Mucosa of rectum (tissue), 2 donors: ENCODE data around the gene ZNF345.

Experiments
- H3K27ac ChIP-seq, 2 donors: one replicate each; pipeline ENCODE4 v1.7.0; 2013; ENCODE audit warnings: inconsistent platforms in 2 of 2, low read depth in 2 of 2, low read length in 2 of 2
- H3K27me3 ChIP-seq, 2 donors: one replicate each; pipeline ENCODE4 v1.7.0; 2013; ENCODE audit warnings: low read length in 2 of 2; ENCODE audit not compliant: control insufficient read depth in 2 of 2, insufficient read depth in 2 of 2
- H3K36me3 ChIP-seq, 2 donors: one replicate each; pipeline ENCODE4 v1.7.0; 2013; ENCODE audit warnings: low read length in 2 of 2; ENCODE audit not compliant: control insufficient read depth in 2 of 2, insufficient read depth in 2 of 2
- H3K4me1 ChIP-seq, 2 donors: one replicate each; pipeline ENCODE4 v1.7.0; 2013; ENCODE audit warnings: low read length in 2 of 2, mild to moderate bottlenecking in 1 of 2; ENCODE audit not compliant: control insufficient read depth in 2 of 2, insufficient read depth in 2 of 2
- H3K4me3 ChIP-seq, 2 donors: one replicate each; pipeline ENCODE4 v1.7.0; 2013; ENCODE audit warnings: low read length in 2 of 2
- H3K9ac ChIP-seq, 2 donors: one replicate each; pipeline ENCODE4 v1.7.0; 2013; ENCODE audit warnings: low read length in 2 of 2, low read depth in 1 of 2, mild to moderate bottlenecking in 1 of 2
- H3K9me3 ChIP-seq, 2 donors: one replicate each; pipeline ENCODE4 v1.7.0; 2013; ENCODE audit warnings: low read length in 2 of 2; ENCODE audit not compliant: control insufficient read depth in 2 of 2
- donor health status: healthy.
- donor health status: Normal muscosa, but diverticular disease.

Gene ZNF345

DNA sequence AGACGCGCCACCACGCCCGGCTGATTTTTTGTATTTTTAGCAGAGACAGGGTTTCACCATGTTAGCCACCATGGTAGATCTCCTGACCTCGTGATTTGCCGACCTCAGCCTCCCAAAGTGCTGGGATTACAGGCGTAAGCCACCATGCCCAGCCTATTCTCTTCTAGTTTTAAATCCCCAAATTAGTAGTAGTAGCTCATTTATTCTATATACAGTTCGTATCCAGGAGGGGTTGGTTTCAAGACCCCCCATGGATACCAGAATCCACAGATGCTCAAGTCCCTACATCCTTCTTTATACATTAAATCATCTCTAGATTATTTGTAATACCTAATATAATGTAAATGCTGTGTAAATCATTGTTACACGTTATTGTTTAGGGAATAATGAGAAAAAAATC lies 67.4 kb downstream of the ZNF345 start:
- Histone ChIP-seq H3K9me3 (peaks cover 2 to 7% of the 10 kb centered on the region in 2 donors), H3K36me3 (peaks cover 2 to 8% of the 10 kb centered on the region in 2 donors)

More for the DNA sequence above, 67.4 kb downstream of the ZNF345 start:
- Histone ChIP-seq H3K27ac (no peak overlapping the region), H3K9ac (no peak overlapping the region), H3K4me1 (peaks cover 6 to 8% of the 10 kb centered on the region in 2 donors), H3K4me3 (no peak overlapping the region), H3K27me3 (no peaks in the 10 kb centered on the region)
